NCI-H2196 (cell line): Measurements from ENCODE around the gene UST.
"Not testable (repeated sequence)": the region's sequence is repeated elsewhere in the genome, so short reads cannot be mapped to it uniquely, and the experiment has no call there.

Experiments used
- DNase-seq: peaks from one replicate; lab custom pipeline; 2025; ENCODE audit not compliant: unreplicated experiment; lab: John Stamatoyannopoulos, UW

UST gene

DNA sequence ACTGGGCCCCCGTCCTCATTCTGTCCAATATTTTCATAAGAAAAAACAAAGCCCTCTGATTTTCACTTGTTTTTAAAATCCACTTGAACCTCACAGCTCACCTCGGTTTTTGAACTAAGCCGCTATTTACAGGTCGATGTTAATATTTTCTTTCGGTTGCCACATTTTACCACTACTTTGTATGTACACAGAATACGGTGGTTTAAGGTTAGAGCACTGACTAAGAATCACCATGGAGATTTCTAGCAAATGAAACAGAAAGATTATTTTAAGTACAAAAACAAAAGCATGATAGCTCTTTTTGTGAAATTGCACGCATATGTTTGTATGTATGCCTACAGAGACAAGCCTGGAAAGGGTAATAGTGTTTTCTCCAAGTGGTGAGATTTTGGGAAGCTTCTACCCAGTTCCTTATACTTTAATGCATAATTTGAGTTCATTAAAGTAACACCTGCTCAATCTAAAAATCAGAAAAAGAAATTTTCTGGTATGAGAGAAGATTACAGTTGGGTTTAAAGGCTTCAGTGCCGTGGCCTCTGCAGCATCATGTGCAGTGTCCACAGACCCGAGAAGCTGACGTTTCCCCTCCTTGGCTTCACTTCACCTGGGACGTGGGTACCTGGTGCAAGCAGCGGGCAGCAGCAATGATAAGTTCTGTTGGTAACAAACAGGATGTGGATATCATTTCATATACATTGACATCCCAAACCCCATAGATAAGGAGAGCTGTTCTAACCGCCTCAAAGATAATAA is 144.0 kb downstream of the UST start:
- DNase-seq: no peak

GRCh38 chr6:148891405-148891783 is 144.6 kb downstream of the UST start:
- DNase-seq: no peak

- no peak for DNase-seq
Measured at GRCh38 chr6:148892247-148892646, 145.4 kb downstream of the UST start.

DNA sequence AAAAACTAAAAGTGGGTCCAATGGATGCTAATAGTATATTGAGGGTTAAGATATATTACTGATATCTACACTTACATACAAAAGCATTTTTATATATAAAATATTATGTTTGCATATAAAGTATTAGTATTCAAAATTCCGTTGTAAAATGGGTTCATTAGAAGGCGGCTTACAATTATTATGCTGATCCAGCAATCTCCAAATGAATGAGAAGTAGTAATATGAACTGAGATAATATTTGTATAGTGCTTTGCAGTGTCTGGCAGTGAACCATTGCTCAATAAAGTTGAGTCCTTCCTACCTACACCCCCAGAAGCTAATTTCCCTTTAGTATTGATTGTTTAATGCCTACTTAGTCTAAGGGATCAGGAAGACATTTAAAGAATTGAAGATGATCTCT is 146.2 kb downstream of the UST start:
- no peak for DNase-seq

GRCh38 chr6:148893481-148893880 is 146.7 kb downstream of the UST start:
- no peak for DNase-seq

DNA sequence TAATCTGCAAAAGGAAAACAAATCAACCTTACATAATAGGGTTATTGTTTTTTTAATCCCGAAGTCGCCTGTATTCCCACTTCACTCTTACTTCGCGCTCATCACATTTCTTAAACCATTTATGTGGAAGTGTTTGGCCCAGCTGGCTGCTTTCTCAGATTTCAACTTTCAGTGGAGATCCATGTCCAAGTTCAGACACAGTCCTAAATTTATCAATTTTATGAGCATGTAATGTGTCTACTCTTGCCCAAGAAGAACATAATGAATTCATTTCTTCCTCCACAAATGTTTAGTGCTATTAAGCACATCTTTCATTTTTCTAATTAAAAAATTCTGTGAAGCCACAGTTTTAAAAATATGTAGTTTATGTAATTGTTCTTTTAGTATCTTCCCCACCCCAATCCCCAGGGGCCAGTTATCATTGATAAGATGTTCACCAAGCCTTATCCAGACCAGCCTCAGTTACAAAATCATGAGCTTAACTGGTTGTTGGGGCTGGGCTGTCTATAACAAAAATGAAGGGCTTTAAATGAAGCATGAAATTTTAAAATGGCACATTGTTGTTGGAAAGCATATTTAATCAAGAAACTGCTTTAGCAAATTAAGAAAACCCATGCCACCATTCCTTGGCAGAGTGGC is 151.7 kb downstream of the UST start:
- no peak for DNase-seq

GRCh38 chr6:148904896-148905870 is 158.4 kb downstream of the UST start:
- DNase-seq: no peak

GRCh38 chr6:148905901-148906300 is 159.1 kb downstream of the UST start:
- DNase-seq: no peak

DNA sequence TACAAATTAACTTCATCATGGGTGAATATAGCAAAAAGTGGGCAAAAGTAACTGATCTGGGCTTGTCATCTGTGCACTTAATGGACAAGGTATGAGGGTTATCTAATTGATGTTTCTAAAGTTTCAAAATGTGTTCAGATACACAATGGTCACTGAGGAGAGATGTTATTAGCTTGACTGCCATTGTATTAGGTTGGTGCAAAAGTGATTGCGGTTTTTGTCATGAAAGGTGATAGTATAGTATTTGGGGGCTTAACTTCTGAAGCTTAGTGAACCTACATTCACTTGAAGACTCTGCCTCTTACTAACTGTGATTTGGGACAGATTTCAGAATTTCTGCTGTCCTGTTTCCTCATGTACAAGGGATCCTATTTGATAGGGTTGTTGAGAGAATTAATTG is 159.6 kb downstream of the UST start:
- DNase-seq: no peak

- DNase-seq: no peak
Measured at GRCh38 chr6:148907573-148907972, 160.7 kb downstream of the UST start.

- no peak for DNase-seq
Measured at GRCh38 chr6:148912252-148912651, 165.4 kb downstream of the UST start.

DNA sequence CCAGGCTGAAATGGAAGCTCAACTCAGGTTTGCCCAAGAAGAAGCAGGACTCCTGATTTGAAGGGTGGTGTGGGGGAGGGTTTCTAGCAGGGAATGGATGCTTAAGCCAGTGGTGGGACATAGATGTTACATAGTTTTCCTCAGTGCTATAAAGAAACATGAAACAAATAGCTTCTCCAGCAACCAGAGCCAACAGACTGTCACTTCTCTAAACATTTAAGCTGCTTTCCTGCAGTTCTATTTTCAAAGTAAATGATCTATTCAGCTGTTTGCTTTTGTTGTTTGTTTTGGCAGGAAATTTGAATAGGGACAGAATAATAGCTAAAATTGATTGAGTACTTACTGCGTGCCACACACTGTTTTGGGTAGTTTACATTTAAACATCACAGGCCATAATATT is 169.0 kb downstream of the UST start:
- no peak for DNase-seq

DNA sequence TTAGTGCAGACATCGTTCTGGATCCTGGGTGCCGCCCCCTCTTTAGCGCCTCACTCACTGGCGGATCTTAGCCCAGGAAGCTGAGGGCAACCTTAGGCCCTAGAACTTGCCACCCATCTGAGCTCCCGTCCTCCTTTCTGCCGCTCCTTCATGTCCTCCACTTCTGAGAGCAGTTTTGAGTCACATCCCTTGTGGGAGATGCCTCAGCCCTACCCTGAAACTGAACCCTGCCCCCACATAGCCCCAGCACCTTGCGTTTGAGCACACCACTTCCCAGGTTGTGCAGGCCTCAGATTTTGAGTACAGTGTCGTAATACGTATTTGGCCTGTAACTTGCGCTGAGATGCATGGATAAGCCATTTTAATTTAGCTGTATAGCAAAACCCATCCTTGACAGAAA is 169.7 kb downstream of the UST start:
- not testable (repeated sequence) for DNase-seq

- DNase-seq: no peak
Measured at GRCh38 chr6:148924226-148925012, 177.6 kb downstream of the UST start.

DNA sequence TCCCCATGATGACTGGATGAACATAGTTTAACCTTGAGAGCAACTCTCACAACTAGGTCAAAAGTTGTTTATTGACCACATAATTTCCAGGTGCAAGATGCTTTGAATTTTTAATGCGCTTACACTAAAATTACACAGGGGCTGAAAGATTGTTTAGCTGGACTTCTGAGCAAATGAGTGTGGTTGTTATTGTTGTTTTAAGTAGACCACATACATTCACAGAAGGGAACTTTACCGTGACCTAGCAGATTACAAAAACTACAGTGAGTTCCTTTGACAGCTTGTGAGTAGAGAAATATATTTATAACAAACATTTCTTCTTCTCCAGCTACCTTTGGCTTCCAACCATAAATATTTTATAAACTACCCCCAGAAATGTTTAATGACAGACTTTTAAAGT is 178.9 kb downstream of the UST start:
- DNase-seq: no peak

DNA sequence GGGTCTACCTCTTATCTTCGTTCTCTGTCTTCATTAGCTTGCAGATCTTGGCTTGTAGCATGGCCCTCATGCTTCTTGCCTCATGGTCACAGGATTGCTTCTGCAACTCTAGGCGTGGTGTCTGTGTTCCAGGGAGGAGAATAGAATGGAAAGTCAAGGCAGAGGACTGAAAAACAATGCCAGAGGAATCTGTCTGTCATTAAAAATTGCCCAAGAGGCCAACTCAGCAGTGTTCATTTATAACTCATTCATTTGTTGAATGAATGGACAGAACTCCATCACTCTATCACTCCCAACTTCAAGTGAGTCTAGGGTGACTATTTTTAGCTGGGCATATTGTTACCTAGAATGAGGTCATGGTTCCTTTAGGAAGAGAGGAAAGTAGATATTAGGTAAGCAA is 179.6 kb downstream of the UST start:
- DNase-seq: no peak

- DNase-seq: no peak
Measured at GRCh38 chr6:148927586-148927985, 180.8 kb downstream of the UST start.

DNA sequence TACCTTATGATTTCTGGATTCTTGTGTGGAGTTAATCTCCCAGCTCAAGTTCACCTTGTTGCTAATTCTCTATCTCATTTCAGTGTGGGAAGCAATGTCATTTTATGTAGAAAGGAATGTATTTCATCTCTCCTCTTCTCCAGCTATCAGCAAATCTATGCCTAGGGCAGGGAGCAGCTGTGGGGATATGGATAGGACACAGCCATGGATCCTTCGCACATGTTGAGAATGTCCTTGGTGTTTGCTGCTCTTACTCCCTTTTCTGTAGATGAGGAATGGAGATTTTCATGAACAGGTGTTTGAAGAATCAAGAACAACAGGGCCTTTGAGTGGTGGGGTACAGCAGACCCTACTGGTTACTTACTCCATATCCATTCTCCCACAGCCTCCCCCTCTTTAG is 182.0 kb downstream of the UST start:
- no peak for DNase-seq

GRCh38 chr6:148932208-148932607 is 185.4 kb downstream of the UST start:
- DNase-seq: no peak

DNA sequence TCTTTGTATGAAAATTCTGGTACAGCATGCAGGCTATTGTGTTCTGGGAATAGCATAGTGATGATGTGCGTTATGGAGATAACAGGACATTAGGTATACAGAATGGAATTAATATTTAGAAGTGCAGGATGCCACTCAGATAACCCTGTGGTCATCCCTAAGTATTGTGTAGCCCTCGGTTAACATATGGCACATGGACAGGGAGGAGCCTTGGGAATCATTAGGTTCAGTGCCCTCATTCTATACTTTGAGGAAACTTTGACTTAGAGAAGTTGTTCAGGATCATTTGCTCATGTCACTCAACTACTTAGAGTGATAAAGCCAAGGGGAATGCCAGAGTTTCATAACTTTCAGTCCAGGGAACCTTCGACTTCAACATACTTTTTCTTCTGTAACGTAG is 185.9 kb downstream of the UST start:
- no peak for DNase-seq

DNA sequence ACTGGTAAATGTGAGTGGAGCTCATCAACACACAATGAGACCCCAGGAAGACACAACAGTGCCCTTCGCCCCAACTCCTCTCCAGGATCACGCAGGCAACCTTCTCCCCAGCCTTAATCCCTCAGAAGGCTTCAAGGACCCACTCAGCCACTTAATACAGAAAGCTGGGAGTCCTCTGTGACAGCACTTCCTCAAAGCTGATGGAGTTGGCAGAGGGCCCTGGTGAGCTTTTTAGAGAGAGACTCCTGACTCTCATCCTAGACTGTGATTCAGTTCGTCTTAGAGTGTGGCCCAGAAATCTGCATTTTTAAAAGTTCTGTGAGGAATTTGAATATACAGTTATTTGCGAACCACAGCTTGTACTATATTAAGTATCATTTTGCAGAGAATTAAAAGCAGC is 187.7 kb downstream of the UST start:
- no peak for DNase-seq
